GM12892 (cell line): Measurements from ENCODE around the gene CDKN1A.
A peak's percentile ranks its signal among the peaks of the same experiment; 100 is the strongest.
"Not testable (repeated sequence)": the region's sequence is repeated elsewhere in the genome, so short reads cannot be mapped to it uniquely, and the experiment has no call there.

Experiments
- DNase-seq: peaks from one replicate; pipeline ENCODE4 v3.0.0; 2011; ENCODE audit not compliant: insufficient read length
- FAIRE-seq: peaks from 2 replicates; lab custom pipeline; 2011; peaks lifted over from hg19 to GRCh38; lab: Jason Lieb, UNC
- POLR2A ChIP-seq: IDR thresholded peaks from 2 replicates; pipeline ENCODE4 v1.6.1; 2011; ENCODE audit warnings: low read depth, low read length, control low read depth
- POLR2AphosphoS5 ChIP-seq: IDR thresholded peaks from 2 replicates; pipeline ENCODE4 v1.6.1; 2011; ENCODE audit warnings: low read depth, low read length, control low read depth
- TAF1 ChIP-seq: IDR thresholded peaks from 2 replicates; pipeline ENCODE4 v1.6.1; 2011; ENCODE audit warnings: low read depth, mild to moderate bottlenecking, control low read depth, low read length, borderline replicate concordance

Gene CDKN1A

DNA sequence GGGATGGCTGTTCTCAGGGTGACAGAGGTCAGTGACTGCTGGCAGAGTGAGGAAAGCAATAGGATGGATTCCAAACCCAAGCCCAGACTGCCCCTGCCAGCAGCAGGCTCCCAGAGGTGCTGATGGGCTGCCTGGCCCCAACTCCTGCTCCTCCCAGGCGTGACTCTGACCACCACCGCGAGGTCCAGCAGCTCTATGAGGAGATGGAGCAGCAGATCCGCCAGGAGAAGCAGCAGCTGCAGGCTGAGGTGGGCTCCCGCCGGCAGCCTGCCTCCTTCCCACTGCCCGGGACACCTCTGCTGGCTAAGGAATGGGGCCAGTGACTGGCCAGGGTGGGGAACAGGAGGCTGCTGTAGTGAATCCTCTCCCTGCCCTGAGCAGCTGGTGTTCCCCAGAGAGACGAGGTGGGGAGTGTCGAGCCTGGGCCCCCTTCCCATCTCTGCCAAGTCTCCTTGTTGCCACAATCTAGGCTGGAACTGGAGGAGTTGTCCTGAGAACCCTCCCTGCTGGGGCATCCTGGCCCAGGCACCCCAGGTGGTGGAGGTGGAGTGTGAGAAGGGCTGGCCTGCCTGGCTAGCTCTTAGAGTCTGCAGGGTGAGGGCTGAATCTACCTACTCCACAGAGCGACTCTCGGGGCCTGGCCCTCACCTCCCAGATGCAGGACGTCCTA is 39.5 kb downstream of the CDKN1A start:
- FAIRE-seq = no peak
- DNase-seq = no peak
- TF ChIP-seq POLR2AphosphoS5 (no peak), POLR2A (no peak), TAF1 (no peak)

DNA sequence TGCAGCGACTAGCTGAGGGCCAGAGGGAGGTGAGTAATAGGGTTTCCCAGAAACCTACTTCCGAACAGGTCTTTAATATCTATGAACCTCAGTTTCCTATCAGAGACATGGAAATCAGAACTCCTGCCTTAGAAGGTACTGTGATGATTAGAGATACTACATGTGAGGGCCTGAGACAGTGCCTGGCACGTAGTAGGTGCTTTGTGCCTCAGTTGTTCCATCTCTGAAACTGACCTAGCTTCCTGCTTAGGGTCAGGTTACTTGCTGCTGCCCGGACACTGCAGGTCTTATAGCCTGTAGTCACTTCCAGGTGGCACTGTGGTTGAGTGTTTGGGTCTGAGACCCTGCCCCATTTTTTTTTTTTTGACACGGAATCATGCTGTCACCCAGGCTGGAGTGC is 40.0 kb downstream of the CDKN1A start:
- TF ChIP-seq TAF1 (no peak), POLR2AphosphoS5 (no peak), POLR2A (no peak)
- DNase-seq (no peak), FAIRE-seq (no peak)

DNA sequence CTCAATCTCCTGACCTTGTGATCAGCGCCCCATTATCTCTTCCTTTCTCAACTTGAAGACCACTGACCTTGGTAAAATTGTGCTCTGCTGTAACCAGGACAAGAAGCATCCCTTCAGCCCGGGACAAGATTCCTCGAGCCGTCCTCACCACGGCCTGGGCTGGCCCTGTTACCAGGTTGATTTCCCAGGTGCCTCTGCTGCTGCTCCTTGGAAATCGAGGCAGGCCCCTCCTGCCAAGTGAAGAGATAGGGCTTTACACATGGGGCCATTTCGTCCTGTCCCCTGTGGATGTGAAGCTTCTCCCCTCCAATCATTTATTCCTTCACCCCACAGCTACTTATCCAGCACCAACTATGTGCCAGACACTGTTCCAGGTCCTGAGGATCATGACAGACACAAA is 40.6 kb downstream of the CDKN1A start:
- no peak for DNase-seq
- TF ChIP-seq TAF1 (no peak), POLR2AphosphoS5 (no peak), POLR2A (no peak)
- no peak for FAIRE-seq

DNA sequence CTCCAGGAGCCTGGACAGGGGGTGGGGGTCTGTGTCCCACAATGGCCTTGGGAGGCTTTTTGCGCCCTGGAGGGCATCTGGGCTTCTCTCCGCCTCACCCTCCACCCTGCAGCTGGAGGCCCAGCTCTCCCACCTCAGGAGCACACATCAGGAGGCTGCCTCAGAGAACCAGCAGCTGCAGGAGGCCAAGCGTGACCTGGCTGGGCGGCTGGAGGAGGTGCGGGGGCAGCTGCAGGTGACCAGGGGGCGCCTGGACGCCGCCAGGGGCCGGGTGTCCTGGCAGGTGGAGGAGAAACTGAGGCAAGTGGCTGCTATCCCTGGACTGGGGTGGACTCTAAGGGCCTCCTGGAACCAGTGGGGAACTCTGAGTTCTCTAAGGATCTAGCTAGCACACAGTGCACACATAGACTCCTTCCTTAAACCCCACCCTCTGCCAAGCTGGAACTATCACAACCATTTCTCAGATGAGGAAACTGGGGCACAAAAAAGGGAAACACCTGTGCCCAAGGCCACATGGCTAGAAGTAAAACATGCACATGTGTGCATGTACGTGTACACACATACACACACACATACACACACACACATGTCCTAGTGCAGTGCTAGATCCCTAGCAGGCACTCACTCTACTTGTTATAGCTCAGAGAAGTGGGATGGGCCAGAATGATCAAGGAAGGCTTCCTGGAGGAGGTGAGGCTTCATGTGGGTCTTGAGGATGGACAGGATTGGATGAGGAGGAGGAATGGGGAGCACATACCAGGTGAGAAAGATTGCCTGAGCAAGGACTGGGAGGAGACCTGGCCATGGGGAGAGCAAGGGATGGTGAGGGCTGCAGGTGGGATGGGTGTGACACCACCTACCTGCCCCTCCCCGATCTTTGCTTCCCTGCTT is 42.0 kb downstream of the CDKN1A start:
- peak; percentile 74 for FAIRE-seq
- TF ChIP-seq POLR2A = no peak
- DNase-seq = no peak

DNA sequence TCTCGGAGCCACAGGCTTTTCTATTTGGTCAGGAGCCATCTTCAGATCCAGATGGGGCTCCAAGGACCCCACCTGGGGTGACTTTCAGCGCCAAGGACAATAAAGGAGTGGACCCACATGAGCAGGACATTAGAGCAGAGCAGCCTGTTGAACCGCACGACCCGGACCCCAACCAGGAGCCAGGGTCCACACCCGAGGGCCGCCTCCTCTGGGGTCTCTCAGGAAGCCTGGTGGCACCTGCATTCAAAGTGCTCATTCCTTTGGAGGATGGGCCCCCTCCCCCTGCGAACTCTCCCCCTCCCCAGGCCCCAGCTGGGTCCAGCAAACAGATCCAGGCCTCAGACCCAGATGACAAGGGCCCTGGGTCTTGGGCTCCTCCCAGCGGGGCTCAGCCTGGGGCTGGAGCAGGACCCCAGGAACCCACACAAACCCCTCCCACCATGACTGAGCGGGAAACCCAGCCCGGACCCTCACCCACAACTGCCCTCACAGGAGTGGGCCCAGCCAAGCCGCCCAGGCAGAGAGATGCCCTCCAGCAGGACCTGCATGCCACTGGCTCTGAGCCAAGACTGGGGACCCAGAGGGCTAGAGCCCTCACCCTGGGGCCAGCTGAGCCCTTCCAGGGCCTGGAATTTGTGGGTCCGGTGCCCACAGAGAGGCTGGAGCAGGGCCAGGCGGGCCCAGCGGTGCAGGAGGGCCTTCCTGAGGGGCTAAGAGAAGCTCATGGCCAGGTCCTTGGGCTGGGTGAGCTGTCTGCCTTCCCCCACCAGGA is 43.0 kb downstream of the CDKN1A start:
- DNase-seq = no peak
- FAIRE-seq = no peak
- TF ChIP-seq TAF1 = no peak

DNA sequence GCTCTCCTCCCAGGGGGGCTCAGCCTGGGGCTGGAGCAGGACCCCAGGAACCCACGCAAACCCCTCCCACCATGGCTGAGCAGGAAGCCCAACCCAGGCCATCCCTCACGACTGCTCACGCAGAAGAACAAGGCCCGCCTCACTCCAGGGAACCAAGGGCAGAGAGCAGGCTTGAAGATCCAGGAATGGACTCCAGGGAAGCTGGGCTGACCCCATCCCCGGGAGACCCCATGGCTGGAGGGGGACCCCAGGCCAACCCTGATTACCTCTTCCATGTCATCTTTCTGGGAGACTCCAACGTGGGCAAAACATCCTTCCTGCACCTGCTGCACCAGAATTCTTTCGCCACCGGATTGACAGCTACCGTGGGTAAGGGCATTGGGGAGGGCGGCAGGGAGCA is 43.9 kb downstream of the CDKN1A start:
- no peak for TF ChIP-seq TAF1
- no peak for TF ChIP-seq POLR2A
- no peak for TF ChIP-seq POLR2AphosphoS5
- FAIRE-seq = no peak
- DNase-seq = no peak

DNA sequence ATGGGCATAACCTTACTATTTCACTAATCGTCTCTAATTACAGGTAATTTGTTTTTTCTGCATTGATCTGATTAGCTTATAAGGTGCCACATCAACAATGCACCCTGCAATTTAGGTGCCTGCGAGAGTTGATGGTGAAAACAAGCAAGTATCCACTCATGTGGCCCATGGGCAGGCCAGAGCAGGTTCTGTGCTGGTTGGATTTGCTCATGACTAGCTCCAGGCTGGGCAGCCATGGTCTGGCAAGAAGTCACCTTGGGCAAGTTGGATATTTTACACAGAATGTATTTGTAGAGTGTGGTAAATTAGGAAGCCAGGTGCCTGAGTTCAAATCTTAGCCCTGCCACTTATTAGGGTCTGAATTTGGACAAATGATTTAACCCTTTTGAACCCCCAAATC is 44.4 kb downstream of the CDKN1A start:
- DNase-seq (no peak), FAIRE-seq (no peak)
- TF ChIP-seq POLR2AphosphoS5 = no peak
- TF ChIP-seq POLR2A = no peak

DNA sequence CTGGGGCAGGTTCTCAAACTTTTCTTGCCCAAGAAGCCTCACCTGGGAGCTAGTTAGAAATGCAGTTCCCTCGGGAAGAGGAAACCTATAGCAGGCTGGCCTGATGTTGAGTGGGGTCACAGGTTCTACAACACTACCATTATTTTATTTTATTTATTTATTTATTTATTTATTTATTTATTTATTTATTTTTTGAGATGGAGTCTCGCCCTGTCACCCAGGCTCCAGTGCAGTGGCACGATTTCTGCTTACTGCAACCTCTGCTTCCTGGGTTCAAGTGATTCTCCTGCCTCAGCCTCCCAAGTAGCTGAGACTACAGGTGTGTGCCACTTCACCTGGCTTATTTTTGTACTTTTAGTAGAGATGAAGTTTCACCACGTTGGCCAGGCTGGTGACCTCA is 45.5 kb downstream of the CDKN1A start:
- FAIRE-seq, DNase-seq: not testable (repeated sequence)

DNA sequence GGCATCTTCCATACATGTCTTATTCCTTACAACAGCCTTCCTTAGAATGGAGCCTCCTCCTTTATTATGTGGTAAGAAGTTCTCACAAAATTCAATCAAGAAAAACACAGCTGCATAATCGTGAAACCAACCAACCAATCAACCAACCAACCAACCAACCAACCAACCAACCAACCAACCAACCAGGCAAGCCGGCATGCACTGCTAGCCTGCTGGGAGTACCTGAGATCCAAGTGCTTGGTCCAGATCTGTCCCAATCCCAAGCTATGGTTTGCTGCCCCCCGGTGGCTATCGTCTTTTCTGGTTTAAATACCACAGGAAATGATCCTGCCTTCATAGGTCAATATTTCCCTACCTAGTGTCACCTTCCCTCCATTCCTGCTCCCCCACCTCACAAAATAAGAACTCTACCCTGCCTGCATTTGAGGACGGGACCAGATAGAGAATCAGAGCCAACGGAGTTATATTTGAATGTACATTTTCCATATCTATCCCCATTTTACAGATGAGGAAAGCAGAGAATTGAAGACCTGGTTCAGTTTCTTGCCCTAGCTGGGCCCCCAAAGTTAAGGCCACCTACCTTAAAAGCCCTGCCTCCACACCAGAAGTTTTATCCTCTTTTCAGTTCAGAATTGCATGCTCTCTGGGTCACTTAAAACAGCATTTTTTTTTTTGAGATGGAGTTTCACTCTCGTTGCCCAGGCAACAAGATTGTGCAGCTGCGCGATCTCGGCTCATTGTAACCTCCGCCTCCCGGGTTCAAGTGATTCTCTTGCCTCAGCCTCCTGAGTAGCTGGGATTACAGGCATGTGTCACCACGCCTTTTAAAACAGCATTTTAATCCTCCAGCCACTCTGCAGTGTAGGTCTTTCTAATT is 46.2 kb downstream of the CDKN1A start:
- peak; percentile 88 for FAIRE-seq
- no peak for TF ChIP-seq TAF1
- no peak for TF ChIP-seq POLR2A
- TF ChIP-seq POLR2AphosphoS5 = no peak
- DNase-seq = no peak

DNA sequence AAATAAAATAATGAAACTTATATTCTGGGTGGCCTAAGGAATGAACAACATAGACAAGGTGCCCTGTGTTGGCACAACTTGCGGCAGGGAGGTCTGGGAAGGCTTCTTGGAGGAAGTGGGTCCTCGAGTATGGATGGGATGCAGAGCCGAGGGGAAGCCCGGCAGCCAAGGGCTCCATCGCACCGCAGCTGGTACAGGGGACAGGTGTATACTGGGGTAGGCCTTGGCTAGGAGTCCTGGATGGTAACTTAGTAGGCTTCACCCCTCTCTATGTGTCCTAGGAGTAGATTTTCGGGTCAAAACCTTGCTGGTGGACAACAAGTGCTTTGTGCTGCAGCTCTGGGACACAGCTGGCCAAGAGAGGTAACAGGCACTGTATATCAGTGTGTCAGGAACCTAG is 47.1 kb downstream of the CDKN1A start:
- DNase-seq (no peak), FAIRE-seq (no peak)
- TF ChIP-seq POLR2AphosphoS5 = no peak

DNA sequence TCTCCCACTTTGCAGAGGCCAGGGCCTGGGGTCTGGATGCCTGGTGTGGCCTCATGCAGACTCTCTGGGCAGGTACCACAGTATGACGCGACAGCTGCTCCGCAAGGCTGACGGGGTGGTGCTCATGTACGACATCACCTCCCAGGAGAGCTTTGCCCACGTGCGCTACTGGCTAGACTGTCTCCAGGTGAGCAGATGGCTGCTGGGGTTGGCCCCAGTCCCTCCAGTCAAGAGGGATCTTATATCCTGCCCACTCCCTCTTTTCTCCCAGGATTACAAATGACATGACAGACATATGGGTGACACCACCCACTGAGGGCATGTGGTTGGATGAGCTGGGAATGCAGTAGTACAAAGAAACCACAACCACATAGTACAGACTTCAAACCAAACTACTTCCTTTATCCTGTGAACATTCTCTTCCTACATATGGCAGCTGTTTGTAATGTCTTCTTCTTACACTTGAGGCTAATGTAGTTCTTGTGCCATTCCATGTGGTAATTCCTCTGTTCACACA is 49.0 kb downstream of the CDKN1A start:
- TF ChIP-seq TAF1 (no peak), POLR2A (no peak), POLR2AphosphoS5 (no peak)
- DNase-seq = no peak
- peak; percentile 44 for FAIRE-seq
